ENCODE measurements around the gene KANSL1L.
"Not testable (repeated sequence)": the region's sequence is repeated elsewhere in the genome, so short reads cannot be mapped to it uniquely, and the experiment has no call there.

Gene KANSL1L, protein sequence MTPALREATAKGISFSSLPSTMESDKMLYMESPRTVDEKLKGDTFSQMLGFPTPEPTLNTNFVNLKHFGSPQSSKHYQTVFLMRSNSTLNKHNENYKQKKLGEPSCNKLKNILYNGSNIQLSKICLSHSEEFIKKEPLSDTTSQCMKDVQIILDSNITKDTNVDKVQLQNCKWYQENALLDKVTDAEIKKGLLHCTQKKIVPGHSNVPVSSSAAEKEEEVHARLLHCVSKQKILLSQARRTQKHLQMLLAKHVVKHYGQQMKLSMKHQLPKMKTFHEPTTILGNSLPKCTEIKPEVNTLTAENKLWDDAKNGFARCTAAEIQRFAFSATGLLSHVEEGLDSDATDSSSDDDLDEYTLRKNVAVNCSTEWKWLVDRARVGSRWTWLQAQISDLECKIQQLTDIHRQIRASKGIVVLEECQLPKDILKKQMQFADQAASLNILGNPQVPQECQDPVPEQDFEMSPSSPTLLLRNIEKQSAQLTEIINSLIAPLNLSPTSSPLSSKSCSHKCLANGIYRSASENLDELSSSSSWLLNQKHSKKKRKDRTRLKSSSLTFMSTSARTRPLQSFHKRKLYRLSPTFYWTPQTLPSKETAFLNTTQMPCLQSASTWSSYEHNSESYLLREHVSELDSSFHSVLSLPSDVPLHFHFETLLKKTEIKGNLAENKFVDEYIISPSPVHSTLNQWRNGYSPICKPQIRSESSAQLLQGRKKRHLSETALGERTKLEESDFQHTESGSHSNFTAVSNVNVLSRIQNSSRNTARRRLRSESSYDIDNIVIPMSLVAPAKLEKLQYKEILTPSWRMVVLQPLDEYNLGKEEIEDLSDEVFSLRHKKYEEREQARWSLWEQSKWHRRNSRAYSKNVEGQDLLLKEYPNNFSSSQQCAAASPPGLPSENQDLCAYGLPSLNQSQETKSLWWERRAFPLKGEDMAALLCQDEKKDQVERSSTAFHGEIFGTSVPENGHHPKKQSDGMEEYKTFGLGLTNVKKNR

DNA sequence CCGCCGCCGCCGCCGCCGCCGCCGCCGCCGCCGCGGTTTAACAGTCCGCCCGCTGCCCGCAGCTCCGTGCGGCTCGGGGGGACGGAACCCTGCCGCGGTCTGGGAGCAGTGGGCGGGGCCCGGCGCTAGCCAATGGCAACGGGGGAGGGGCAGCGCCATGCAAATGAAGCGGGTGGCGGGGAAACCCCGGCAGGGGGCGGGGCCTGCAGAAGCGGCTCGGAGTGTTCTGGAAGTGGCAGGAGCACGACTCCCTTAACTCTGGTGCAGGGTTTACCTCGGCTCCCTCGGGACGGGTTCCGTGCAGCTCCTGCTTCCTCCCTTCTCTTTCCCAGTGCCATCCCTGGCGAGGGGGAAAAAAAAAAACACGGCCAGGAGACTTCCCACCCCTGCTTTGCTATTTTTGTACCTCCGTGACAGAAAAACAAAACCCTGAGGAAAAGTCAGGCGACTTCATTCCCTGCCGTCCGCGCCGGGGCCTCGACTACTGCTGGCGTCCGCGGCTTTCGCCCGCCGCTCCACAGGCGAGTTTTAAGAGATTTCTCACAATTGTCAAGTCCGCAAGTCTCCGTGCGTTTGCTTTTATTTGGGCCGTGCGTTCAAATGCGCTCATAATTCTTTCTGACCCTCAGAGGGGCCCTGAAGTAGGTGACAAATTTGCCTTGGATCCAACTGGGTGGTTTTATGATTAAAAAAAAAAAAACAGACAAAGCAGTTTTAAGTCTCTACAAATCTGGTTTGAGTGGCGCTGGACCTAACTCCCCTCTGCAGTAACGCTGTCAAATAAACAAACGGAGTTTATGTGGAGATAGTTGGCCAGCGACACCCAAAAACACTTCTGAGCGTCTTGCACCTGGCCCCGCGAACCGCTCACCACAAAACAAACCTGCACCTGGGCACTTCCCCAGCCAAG lies at the start of gene KANSL1L:
TSS of gene KANSL1L (minus strand) at position 101 of the 910 bp plus-strand sequence. CDS start 16,827 bp downstream, outside the sequence.
- DNase-seq (ENCODE audit: low read depth in 2 of 2), result peak; percentile 92 to 95

- no peak for DNase-seq (ENCODE audit: low read depth in 2 of 2)
Observed at GRCh38 chr2:210215120-210215519, 43.9 kb upstream of the KANSL1L start.

DNA sequence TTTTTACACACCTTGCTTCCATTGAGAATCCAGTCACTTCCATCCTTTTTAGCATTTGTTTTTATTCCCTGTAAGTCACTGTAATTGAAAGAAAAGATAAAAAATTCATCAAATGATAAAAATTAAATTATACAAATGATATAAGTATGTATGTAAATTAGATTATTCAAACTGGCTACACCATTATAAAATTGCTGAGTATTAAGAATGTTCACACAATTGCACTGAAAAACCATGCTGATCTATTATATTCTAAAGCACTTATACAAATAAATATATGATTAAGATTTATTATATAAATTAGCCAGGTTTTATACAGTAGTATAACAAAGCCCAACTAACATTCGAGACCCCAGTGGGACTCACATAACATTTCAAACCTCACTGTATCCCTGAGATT lies 39.0 kb upstream of the KANSL1L start:
- DNase-seq (ENCODE audit: low read depth in 2 of 2), result no peak

- DNase-seq (ENCODE audit: low read depth in 2 of 2), result no peak
Observed at GRCh38 chr2:210207929-210208328, 36.7 kb upstream of the KANSL1L start.

DNA sequence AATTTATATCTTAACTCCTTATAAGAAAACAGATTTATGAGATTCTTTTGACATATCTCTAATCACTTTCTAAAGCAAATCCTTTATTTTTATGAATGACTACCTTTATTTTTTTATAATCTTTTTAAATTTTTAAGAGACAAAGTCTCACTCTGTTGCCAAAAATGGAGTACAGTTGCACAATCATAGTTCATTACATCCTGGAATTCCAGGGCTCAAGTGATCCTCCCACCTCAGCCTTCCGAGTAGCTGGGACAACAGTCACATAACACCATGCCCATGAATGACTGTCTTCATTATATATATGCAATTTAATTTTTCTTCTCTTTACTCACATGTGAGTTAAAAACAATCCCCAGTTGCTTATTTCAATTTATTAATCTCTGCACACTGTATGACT lies 32.3 kb upstream of the KANSL1L start:
- DNase-seq (ENCODE audit: low read depth in 2 of 2), result no peak

- no peak for DNase-seq (ENCODE audit: low read depth in 2 of 2)
Observed at GRCh38 chr2:210203147-210203546, 31.9 kb upstream of the KANSL1L start.

DNA sequence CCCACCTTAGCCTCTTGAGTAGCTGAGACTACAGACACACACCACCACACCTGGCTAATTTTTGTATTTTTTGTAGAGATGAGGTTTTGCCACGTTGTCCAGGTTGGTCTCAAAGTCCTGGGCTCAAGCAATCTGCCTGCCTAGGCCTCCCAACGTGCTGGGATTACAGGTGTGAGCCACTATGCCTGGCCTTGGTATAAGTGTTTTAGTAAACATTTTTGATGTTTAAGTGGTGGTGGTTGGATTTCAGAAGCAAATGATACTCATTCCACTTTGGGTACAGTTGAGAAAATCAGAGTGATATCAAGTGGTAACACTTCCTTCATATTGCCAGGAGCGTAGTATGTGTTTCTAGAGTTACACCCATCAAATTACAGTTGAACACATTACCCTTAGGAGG lies 28.6 kb upstream of the KANSL1L start:
- no peak for DNase-seq (ENCODE audit: low read depth in 2 of 2)

DNA sequence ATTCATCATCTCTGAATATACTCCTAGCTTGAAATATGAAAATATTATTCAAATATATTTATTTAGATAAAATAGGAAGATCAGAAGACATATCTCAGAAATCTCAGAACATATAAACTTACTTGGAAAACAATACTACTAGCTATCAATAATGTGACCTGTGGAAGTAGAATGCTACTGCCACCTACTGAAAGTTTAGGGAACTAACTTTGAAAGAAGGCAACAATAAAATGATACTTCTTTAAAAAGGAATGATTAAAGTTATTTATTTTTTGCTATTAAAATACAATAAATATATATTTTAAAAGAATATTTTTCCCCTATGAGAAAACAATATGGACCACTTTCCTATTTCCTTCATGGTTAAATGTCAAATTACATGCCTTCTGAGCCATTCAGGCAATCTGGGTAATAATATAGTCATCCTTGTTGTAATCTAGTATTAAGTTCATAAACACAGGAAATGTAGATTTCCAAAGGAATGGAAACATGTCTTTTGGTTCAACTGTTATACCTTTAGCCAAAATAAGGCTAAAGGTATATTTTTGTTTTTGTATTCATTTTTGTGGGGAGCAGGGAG lies 28.1 kb upstream of the KANSL1L start:
- no peak for DNase-seq (ENCODE audit: low read depth in 2 of 2)

DNA sequence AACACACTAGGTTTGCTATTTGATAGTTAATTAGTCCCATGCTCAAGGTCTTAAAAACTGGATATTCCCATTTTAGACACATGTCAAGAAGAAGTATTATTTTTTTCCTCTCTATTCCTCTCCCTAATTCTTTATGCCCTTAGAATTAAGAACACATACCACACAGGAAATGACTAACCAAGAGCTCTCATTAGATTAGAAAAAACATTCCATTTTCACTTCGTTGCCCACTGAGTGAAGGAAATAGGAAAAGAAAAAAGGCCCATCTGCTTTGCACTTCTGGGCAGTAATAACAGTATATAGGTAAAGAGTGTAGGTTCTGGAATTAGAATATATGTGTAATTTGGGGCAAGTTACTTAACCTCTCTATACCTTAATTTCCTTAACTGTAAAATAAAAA lies 27.1 kb upstream of the KANSL1L start:
- DNase-seq (ENCODE audit: low read depth in 2 of 2), result no peak

DNA sequence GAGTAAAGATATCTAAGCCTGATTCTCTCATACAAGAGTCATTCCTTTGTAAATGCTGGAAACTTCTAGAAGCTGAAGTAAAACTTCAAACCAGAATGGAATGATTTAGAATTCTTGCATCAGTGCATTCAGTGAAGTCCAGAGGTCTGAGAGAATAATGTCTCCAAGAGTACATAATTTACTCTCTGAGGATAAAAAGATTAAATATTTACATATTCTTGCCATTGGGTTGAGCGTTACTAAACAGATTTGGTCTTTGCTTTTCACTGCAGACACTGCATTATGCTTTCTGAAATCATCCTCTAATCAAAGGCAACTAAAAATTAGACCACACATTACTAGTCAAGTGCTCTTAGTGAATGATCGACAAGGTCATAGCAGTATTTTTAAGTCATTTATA lies 26.5 kb upstream of the KANSL1L start:
- no peak for DNase-seq (ENCODE audit: low read depth in 2 of 2)

DNA sequence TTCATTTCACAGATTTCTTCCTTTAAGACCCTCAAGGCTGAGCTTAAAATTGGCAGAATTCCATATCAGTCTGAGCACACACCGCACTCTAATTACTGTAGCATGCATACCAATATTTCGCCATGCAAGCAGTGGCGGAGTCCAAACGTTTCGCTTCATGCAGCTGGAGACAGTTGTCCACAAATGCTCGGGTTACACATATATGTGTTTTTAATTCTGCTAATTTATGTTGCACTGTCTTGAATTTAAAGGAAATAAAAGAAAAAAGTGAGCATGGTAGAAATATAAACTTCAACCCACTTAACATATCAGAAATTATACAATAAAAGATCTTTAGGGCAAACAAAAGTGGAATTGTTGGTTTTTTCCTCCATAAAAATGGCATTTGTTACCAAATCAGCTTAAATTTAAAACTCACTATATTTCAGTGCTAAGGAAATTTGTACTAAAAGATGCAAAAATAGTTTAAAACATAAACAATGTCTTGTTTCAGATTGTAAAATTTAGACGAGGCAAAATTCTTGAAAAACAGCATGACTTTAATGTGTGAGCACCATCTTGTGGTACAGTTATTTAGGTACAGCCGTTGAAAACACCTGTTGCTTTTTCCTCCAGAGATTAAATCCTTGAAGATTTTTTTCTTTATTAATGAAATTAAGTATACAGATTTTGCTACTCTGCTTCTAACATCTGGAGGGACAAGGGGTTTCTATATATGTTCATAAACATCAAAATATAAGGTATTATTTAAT lies 24.1 kb upstream of the KANSL1L start:
- DNase-seq (ENCODE audit: low read depth in 2 of 2), result no peak

DNA sequence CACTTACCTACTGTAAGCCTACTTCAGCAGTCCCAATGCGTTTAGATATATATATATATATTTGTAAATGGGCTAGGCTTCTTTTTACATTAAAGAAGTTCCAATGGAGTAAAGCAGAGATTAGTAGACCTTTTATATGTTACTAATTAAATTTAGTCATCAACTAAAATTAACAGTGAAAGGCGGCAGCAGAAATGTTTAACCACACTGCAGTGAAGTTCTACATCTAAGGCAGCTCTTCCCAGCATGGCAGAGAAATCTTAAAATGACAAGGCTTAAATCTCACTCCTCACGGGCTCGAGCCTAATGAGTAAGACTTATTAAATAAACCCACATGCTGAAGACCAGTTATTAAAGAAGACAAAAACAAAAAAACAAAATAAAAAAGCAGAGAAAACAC lies 19.1 kb upstream of the KANSL1L start:
- DNase-seq (ENCODE audit: low read depth in 2 of 2), result no peak

DNA sequence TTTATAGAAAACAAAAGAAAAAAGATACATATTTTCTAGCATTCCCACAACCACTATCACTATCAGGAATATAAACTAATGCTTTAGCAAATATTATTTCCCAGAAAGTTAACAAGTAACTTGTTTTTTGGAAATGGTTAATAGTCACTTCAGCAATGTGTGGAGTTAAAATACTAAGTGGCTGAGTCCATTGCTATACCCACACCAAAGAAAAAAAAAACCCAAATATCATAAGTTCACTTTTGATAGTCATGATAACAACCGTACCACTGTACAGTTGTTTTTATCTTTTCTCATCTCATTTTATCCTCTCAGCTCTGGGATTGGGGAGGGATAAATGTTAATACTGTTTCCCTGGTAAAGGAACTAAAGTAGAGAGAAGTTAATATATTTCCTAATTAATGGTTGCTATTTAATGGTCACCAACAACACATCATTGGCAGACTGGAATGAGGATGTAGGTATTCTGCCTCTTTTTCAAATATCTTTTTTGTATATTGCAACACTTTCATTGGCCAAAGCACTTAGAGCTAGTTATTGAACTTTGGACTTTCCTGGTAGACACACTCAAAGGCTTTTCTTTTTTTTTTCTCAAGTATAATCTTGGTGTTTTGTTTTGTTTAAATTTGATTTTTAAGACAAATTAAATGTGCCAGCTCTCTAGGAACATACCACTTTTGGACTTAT lies 18.4 kb upstream of the KANSL1L start:
- DNase-seq (ENCODE audit: low read depth in 2 of 2), result no peak

DNA sequence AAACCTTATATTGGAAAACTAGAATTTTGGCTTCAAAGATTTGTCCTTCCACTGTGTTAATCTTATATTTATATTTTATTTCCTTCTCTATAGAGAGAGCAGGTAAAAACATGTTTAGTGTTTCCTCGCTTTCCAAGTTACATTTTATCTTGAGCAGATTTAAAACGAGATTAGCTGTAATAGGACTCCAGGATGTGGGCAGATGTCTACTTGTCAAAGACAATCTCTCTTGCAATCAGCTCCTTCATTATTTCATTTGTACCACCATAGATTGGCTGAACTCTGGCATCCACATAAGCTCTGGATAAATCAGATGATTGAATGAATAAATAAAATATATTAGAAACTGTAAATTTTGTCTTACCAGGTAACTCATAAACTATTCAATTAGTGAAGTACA lies 17.5 kb upstream of the KANSL1L start:
- no peak for DNase-seq (ENCODE audit: low read depth in 2 of 2)

- DNase-seq (ENCODE audit: low read depth in 2 of 2), result no peak
Observed at GRCh38 chr2:210188190-210188589, 17.0 kb upstream of the KANSL1L start.

- DNase-seq (ENCODE audit: low read depth in 2 of 2), result not testable (repeated sequence)
Observed at GRCh38 chr2:210183936-210184335, 12.7 kb upstream of the KANSL1L start.

DNA sequence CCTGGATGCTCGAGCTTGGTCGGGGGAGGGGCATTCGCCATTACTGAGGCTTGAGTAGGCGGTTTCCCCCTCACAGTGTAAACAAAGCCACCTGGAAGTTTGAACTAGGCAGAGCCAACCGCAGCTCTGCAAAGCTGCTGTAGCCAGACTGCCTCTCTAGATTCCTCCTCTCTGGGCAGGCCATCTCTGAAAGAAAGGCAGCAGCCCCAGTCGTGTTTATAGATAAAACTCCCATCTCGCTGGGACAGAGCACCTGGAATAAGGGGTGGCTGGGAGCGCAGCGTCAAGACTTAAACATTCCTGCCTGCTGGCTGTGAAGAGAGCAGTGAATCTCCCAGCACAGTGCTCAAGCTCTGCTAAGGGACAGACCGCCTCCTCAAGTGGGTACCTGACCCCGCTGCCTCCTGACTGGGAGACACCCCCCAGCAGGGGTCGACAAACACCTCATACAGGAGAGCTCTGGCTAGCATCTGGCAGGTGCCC lies 10.4 kb upstream of the KANSL1L start:
- DNase-seq (ENCODE audit: low read depth in 2 of 2), result not testable (repeated sequence)

DNA sequence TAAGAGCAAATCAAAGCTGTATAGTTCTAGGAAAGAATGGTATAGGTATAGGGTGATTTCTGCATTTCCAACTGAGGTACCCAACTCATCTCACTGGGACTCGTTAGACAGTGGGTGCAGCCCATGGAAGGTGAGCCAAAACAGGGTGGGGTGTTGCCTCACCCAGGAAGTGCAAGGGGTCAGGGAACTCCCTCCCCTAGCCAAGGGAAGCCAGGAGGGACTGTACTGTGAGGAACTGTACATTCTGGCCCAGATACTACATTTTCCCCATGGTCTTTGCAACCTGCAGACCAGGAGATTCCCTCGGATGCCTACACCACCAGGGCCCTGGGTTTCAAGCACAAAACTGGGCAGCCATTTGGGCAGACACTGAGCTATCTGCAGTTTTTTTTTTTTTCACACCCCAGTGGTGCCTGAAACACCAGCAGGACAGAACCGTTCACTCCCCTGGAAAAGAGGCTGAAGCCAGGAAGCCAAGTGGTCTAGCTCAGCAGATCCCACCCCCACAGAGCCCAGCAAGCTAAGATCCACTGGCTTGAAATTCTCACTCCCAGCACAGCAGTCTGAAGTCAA lies 9.9 kb upstream of the KANSL1L start:
- not testable (repeated sequence) for DNase-seq (ENCODE audit: low read depth in 2 of 2)

DNA sequence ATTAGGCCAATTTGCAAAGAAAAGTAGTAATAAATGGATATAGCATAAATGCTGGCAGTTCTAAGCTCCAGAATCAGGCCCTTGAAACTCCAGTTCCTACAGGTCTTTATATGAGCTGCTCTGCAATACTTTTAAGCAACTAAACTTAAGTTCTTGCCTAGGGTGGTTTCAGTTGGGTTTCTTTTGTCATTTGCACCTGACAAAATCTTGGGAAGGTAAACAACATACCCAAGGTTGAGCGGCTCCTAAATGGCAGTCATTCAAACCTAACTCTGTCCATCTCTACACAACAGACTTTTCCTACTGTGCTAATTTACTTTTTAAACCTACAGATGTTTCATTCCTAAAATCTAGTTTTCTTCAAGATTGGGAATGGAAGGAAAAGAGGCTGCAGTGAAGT lies 9.3 kb upstream of the KANSL1L start:
- DNase-seq (ENCODE audit: low read depth in 2 of 2), result no peak
